DND-41 (cell line): ENCODE measurements around the gene PROCR.

Experiments
- CTCF ChIP-seq: IDR thresholded peaks from 2 replicates; pipeline ENCODE4 v1.5.1; 2012; ENCODE audit warnings: borderline replicate concordance, low read length, moderate library complexity, mild to moderate bottlenecking; ENCODE audit not compliant: poor library complexity, severe bottlenecking; ENCODE audit errors: extremely low read depth
- EZH2 ChIP-seq: IDR thresholded peaks from 3 replicates; pipeline ENCODE4 v1.6.1; 2012; ENCODE audit warnings: borderline replicate concordance, low read depth, mild to moderate bottlenecking, moderate library complexity, low read length, inconsistent platforms; ENCODE audit not compliant: severe bottlenecking

- TF ChIP-seq CTCF (no peak), EZH2 (no peak)
Observed at GRCh38 chr20:35226126-35226883, 54.4 kb downstream of the PROCR start, which contains the start of gene MMP24.
